Stimulated activated effector memory CD8-positive, alpha-beta T cell treated with anti-CD3 and anti-CD28 coated beads, Interleukin-12 subunit alpha, Interleukin-12 subunit beta, amount 100 ng/mL, for 72 hours (primary cell): ENCODE data around the gene MLF1.
A peak's percentile ranks its signal among the peaks of the same experiment; 100 is the strongest.

Experiments used
- ATAC-seq: fragments of 150-1000 bp; cut with Tn5 transposase; 2 replicates; pipeline ENCODE4 v1.10.0; 2021
- DNase-seq, 2 donors: peaks; one replicate each; pipeline ENCODE4 v3.0.0; 2021 to 2022; ENCODE audit warnings: low spot score in 2 of 2
- H3K27ac Mint-ChIP-seq: one replicate; pipeline ENCODE4 v1.8.0; 2022; ENCODE audit warnings: mild to moderate bottlenecking, mixed read lengths
- H3K36me3 Mint-ChIP-seq: one replicate; pipeline ENCODE4 v1.8.0; 2022; ENCODE audit warnings: mild to moderate bottlenecking, mixed read lengths
- H3K4me1 Mint-ChIP-seq: one replicate; pipeline ENCODE4 v1.8.0; 2022; ENCODE audit warnings: mixed read lengths
- H3K4me3 Mint-ChIP-seq: one replicate; pipeline ENCODE4 v1.8.0; 2022; ENCODE audit warnings: mild to moderate bottlenecking, mixed read lengths
- H3K9me3 Mint-ChIP-seq: one replicate; pipeline ENCODE4 v1.8.0; 2022; ENCODE audit warnings: mixed read lengths

The MLF1 gene

GRCh38 chr3:158565076-158565475, 5.9 kb upstream of the MLF1 start:
- Mint-ChIP-seq H3K4me3 (no peak overlapping the region), H3K36me3 (no peaks in the 10 kb centered on the region), H3K4me1 (peaks cover 3% of the 10 kb centered on the region), H3K27ac (no peak overlapping the region), H3K9me3 (peaks cover 4% of the 10 kb centered on the region)
- ATAC-seq (no peak), DNase-seq (no peak)

- peaks cover 17% of the 10 kb centered on the region for H3K4me1 Mint-ChIP-seq
- H3K9me3 Mint-ChIP-seq: peaks cover 8% of the 10 kb centered on the region
- DNase-seq: no peak
- no peak overlapping the region for H3K4me3 Mint-ChIP-seq
- no peak for ATAC-seq
- H3K27ac Mint-ChIP-seq: no peak overlapping the region
- H3K36me3 Mint-ChIP-seq: peaks cover 7% of the 10 kb centered on the region
These were observed 2.2 kb upstream of the MLF1 start for GRCh38 chr3:158568784-158569183.

DNA sequence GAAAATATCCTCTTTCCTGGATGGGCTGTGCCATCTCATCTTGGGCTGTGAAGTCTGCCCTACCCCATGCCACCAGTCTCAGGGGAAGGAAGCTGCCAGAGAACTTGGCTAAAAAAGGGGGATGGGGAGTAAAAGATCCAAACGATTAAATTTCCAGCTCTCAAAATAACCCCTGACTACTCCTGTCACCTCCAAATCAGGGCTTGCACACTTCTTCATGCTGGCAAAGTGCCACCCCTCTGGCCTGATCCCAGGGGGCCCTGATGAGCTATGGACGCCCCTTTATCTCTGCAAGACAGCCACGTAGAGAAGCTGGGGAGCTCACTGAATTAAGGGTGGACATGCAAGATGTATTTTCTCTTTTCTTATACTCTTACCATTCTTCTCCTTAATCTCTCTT, 1.2 kb upstream of the MLF1 start:
- H3K36me3 Mint-ChIP-seq: peaks cover 7% of the 10 kb centered on the region
- ATAC-seq (no peak), DNase-seq (no peak)
- H3K4me3 Mint-ChIP-seq: no peak overlapping the region
- H3K9me3 Mint-ChIP-seq: peaks cover 8% of the 10 kb centered on the region
- H3K27ac Mint-ChIP-seq: no peak overlapping the region
- H3K4me1 Mint-ChIP-seq: peaks cover 17% of the 10 kb centered on the region

- peaks cover 5% of the 10 kb centered on the region for H3K9me3 Mint-ChIP-seq
- peaks cover 17% of the 10 kb centered on the region for H3K4me1 Mint-ChIP-seq
- H3K27ac Mint-ChIP-seq: peak overlapping the region; percentile 91
- H3K36me3 Mint-ChIP-seq: peaks cover 7% of the 10 kb centered on the region
- no peak for ATAC-seq
- peak overlapping the region; percentile 87 for H3K4me3 Mint-ChIP-seq
- DNase-seq: no peak
These were observed 1.2 kb downstream of the MLF1 start for GRCh38 chr3:158571969-158572765.

DNA sequence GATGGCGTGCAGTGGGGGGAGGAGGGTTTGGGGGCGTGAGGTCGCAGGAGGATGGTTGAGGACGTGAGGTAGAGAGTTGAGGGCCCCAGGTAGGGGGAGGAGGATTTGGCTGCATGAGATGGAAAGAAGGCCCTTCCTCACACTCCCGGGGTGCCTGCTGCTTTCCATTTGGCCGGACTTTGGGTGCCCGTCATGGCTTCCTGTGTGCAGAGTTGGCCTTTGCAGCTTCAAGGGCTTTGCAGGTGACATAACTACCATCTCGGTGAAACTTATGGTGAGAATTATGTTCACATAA, 1.7 kb downstream of the MLF1 start:
- Mint-ChIP-seq H3K9me3 (peaks cover 5% of the 10 kb centered on the region), H3K4me3 (peak overlapping the region; percentile 87), H3K36me3 (peaks cover 7% of the 10 kb centered on the region), H3K27ac (no peak overlapping the region), H3K4me1 (peaks cover 17% of the 10 kb centered on the region)
- ATAC-seq (no peak), DNase-seq (no peak)

DNA sequence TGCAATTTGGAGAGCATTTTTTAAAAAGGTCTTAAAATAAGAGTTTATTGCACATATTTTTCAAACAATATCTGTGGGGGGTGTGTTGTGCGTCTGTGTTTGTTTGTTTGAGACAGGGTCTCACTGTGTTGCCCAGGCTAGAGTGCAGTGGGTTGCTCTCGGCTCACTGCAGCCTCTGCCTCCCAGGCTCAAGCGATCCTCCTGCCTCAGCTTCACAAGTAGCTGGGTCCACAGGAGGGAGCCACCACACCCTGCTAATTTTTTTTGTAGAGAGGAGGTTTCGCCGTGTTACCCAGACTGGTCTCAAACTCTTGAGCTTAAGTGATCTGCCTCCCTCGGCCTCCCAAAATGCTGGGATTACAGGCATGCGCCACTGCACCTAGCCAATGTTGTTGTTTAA, 2.7 kb downstream of the MLF1 start:
- no peak overlapping the region for H3K27ac Mint-ChIP-seq
- H3K4me1 Mint-ChIP-seq: peaks cover 17% of the 10 kb centered on the region
- DNase-seq (no peak), ATAC-seq (no peak)
- H3K9me3 Mint-ChIP-seq: peaks cover 5% of the 10 kb centered on the region
- no peak overlapping the region for H3K4me3 Mint-ChIP-seq
- peaks cover 7% of the 10 kb centered on the region for H3K36me3 Mint-ChIP-seq

DNA sequence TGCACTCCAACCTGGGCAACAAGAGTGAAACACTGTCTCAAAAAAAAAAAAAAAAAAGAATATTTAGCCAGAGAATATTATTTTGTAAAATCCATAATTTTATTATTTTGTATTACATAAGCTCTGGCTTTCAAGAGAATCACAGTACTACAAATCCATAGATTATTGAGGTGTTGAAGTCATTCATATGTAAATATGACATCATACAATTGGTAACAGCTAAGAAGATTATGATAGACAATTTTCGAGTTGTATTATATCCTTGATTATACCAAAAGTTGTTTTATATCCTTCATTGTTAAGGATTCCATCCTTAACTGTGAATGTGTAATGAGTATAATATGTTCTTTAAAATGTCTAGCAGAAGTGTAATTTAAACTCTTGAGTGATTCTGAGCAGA, 3.7 kb downstream of the MLF1 start:
- no peak overlapping the region for H3K27ac Mint-ChIP-seq
- no peak for DNase-seq
- peaks cover 17% of the 10 kb centered on the region for H3K4me1 Mint-ChIP-seq
- peaks cover 7% of the 10 kb centered on the region for H3K36me3 Mint-ChIP-seq
- H3K9me3 Mint-ChIP-seq: peaks cover 5% of the 10 kb centered on the region
- H3K4me3 Mint-ChIP-seq: no peak overlapping the region
- no peak for ATAC-seq

- H3K4me1 Mint-ChIP-seq: no peaks in the 10 kb centered on the region
- no peak for DNase-seq
- H3K9me3 Mint-ChIP-seq: no peaks in the 10 kb centered on the region
- no peaks in the 10 kb centered on the region for H3K36me3 Mint-ChIP-seq
- no peak overlapping the region for H3K4me3 Mint-ChIP-seq
- ATAC-seq: no peak
- no peak overlapping the region for H3K27ac Mint-ChIP-seq
These were observed 19.2 kb downstream of the MLF1 start for GRCh38 chr3:158590223-158590622.

GRCh38 chr3:158600787-158601186, 29.8 kb downstream of the MLF1 start:
- ATAC-seq (no peak), DNase-seq (no peak)
- no peaks in the 10 kb centered on the region for H3K9me3 Mint-ChIP-seq
- no peak overlapping the region for H3K27ac Mint-ChIP-seq
- no peaks in the 10 kb centered on the region for H3K4me1 Mint-ChIP-seq
- no peaks in the 10 kb centered on the region for H3K36me3 Mint-ChIP-seq
- H3K4me3 Mint-ChIP-seq: no peak overlapping the region

- ATAC-seq (peak; percentile 31), DNase-seq (no peak)
- no peaks in the 10 kb centered on the region for H3K9me3 Mint-ChIP-seq
- no peak overlapping the region for H3K4me3 Mint-ChIP-seq
- H3K27ac Mint-ChIP-seq: no peak overlapping the region
- H3K36me3 Mint-ChIP-seq: no peaks in the 10 kb centered on the region
- no peaks in the 10 kb centered on the region for H3K4me1 Mint-ChIP-seq
These were observed 31.2 kb downstream of the MLF1 start for GRCh38 chr3:158602227-158602626.

- H3K9me3 Mint-ChIP-seq: no peaks in the 10 kb centered on the region
- no peaks in the 10 kb centered on the region for H3K36me3 Mint-ChIP-seq
- no peak for ATAC-seq
- H3K4me3 Mint-ChIP-seq: no peak overlapping the region
- DNase-seq: no peak
- no peaks in the 10 kb centered on the region for H3K4me1 Mint-ChIP-seq
- H3K27ac Mint-ChIP-seq: no peak overlapping the region
These were observed 47.2 kb downstream of the MLF1 start for GRCh38 chr3:158617982-158618875.

- no peaks in the 10 kb centered on the region for H3K4me1 Mint-ChIP-seq
- no peaks in the 10 kb centered on the region for H3K36me3 Mint-ChIP-seq
- no peak overlapping the region for H3K27ac Mint-ChIP-seq
- no peak for DNase-seq
- no peak overlapping the region for H3K4me3 Mint-ChIP-seq
- no peak for ATAC-seq
- H3K9me3 Mint-ChIP-seq: no peaks in the 10 kb centered on the region
These were observed 54.9 kb downstream of the MLF1 start for GRCh38 chr3:158625881-158626280.

DNA sequence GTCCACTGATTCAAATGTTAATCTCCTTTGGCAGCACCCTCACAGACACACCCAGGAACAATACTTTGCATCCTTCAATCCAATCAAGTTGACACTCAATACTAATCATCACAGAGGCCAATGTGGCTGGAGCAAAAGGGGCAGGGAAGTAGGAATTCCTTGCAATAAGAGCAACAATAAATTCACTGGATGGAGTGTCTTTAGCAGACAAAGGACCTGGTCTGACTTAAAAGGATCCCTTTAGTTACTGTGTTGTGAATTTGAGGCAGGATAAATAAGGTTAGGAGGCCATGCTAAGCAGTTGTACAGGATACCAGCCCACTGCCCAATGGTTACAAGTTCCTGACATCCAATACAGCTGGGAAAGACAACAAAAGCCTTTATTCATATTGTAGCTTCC, 61.0 kb downstream of the MLF1 start:
- Mint-ChIP-seq H3K4me1 (no peaks in the 10 kb centered on the region), H3K36me3 (no peaks in the 10 kb centered on the region), H3K9me3 (peaks cover 3% of the 10 kb centered on the region), H3K4me3 (no peak overlapping the region), H3K27ac (no peak overlapping the region)
- no peak for DNase-seq
- ATAC-seq: no peak

- H3K4me1 Mint-ChIP-seq: peaks cover 15% of the 10 kb centered on the region
- H3K36me3 Mint-ChIP-seq: no peaks in the 10 kb centered on the region
- H3K9me3 Mint-ChIP-seq: peaks cover 3% of the 10 kb centered on the region
- no peak overlapping the region for H3K4me3 Mint-ChIP-seq
- no peak overlapping the region for H3K27ac Mint-ChIP-seq
- no peak for ATAC-seq
- DNase-seq: no peak
These were observed 69.7 kb downstream of the MLF1 start for GRCh38 chr3:158640646-158641045.

DNA sequence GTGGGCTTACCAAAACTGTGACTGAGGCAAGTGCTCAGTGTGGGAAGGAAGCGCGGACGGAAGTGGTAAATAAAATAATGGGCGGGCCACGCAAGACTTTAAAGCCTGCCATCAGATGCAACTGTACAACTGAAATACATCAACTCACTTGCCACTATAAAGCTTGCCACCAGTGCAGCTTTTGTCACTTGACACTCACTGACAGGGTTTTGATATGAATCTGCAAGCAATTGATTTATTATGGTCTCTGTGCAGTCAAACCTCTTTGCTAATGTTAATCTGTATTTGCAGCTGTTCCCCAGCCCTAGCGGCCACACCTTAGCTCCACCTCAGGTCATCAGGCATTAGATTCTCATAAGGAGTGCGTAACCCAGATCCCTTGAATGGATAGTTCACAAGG, 71.0 kb downstream of the MLF1 start:
- H3K4me1 Mint-ChIP-seq: peaks cover 26% of the 10 kb centered on the region
- H3K27ac Mint-ChIP-seq: peak overlapping the region; percentile 50
- H3K9me3 Mint-ChIP-seq: no peaks in the 10 kb centered on the region
- peaks cover 14% of the 10 kb centered on the region for H3K36me3 Mint-ChIP-seq
- ATAC-seq (peak; percentile 8), DNase-seq (no peak)
- H3K4me3 Mint-ChIP-seq: no peak overlapping the region
